RWPE1 (cell line): ENCODE results near the gene ASL.
"Not testable (repeated sequence)": the region's sequence is repeated elsewhere in the genome, so short reads cannot be mapped to it uniquely, and the experiment has no call there.

Source experiments
- CTCF ChIA-PET: fragments of 350-600 bp; sonication (Branson Sonifier 250); formaldehyde crosslinking; extraction: SDS; loops from one replicate; lab custom pipeline; 2021; lab: Yijun Ruan, JAX
- POLR2A ChIA-PET: fragments of 400-600 bp; formaldehyde crosslinking; extraction: SDS; loops from one replicate; lab custom pipeline; 2020; ENCODE audit warnings: antibody characterized with exemption; ENCODE audit not compliant: low non-redundant PET; lab: Yijun Ruan, JAX
- DNase-seq: peaks from one replicate; pipeline ENCODE4 v3.0.0; 2012; ENCODE audit warnings: low spot score
- H3K27ac ChIP-seq: fragments of 450-650 bp; 2 replicates; pipeline ENCODE4 v1.5.1; 2017
- TF ChIP-seq, protein P1 (sequence below): fragments of 450-650 bp; conservative IDR thresholded peaks from 2 replicates; pipeline ENCODE4 v1.5.1; 2017; ENCODE audit warnings: low read depth, mild to moderate bottlenecking

ASL gene

DNA sequence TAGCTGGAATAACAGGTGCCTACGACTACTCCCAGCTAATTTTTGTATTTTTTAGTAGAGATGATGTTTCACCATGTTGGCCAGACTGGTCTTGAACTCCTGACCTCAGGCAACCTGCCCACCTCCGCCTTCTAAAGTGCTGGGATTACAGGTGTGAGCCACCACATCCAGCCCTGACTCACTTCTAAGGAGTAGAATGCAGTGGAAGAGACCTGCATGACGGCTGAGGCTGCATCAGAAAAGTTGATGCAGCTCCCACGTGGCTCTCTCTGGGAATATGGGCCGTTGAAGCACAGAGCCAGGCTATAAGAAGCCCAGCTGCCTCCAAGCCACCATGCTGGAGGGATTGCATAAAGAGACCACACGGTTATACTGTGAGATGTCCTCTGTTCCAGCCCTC, 21.6 kb upstream of the ASL start:
- POLR2A ChIA-PET, result interaction anchor here (0.6 kb wide), 1 partner anchor 11 kb away, joined by 4 read pairs; no protein-coding TSS in a partner anchor
- TF ChIP-seq, protein P1, sequence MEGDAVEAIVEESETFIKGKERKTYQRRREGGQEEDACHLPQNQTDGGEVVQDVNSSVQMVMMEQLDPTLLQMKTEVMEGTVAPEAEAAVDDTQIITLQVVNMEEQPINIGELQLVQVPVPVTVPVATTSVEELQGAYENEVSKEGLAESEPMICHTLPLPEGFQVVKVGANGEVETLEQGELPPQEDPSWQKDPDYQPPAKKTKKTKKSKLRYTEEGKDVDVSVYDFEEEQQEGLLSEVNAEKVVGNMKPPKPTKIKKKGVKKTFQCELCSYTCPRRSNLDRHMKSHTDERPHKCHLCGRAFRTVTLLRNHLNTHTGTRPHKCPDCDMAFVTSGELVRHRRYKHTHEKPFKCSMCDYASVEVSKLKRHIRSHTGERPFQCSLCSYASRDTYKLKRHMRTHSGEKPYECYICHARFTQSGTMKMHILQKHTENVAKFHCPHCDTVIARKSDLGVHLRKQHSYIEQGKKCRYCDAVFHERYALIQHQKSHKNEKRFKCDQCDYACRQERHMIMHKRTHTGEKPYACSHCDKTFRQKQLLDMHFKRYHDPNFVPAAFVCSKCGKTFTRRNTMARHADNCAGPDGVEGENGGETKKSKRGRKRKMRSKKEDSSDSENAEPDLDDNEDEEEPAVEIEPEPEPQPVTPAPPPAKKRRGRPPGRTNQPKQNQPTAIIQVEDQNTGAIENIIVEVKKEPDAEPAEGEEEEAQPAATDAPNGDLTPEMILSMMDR, result no peak
- DNase-seq, result no peak
- H3K27ac ChIP-seq, result peak overlapping the region; percentile 53; the same call in 1 of the 2 replicates
- CTCF ChIA-PET, result no interaction called here

GRCh38 chr7:66055321-66055956, 20.2 kb upstream of the ASL start:
- POLR2A ChIA-PET, result no interaction called here
- TF ChIP-seq, protein P1, result no peak
- no peak overlapping the region for H3K27ac ChIP-seq
- CTCF ChIA-PET, result no interaction called here
- DNase-seq, result no peak

GRCh38 chr7:66060796-66061195, 14.8 kb upstream of the ASL start:
- CTCF ChIA-PET, result no interaction called here
- POLR2A ChIA-PET, result interaction anchor here (1.0 kb wide), 1 partner anchor 17 kb away, joined by 3 read pairs; no protein-coding TSS in a partner anchor
- DNase-seq, result no peak
- TF ChIP-seq, protein P1, result no peak
- no peak overlapping the region for H3K27ac ChIP-seq

GRCh38 chr7:66069732-66070131, 5.9 kb upstream of the ASL start:
- H3K27ac ChIP-seq, result no peak overlapping the region
- CTCF ChIA-PET, result interaction anchor here (1.2 kb wide), 1 partner anchor 39 kb away, joined by 5 read pairs; no protein-coding TSS in a partner anchor
- POLR2A ChIA-PET, result no interaction called here
- TF ChIP-seq, protein P1, result no peak
- no peak for DNase-seq

GRCh38 chr7:66070222-66070621, 5.4 kb upstream of the ASL start:
- TF ChIP-seq, protein P1, result no peak
- ChIA-PET CTCF (interaction anchor here (1.2 kb wide), 1 partner anchor 39 kb away, joined by 5 read pairs; no protein-coding TSS in a partner anchor), POLR2A (no interaction called here)
- DNase-seq, result no peak
- no peak overlapping the region for H3K27ac ChIP-seq

- ChIA-PET CTCF (interaction anchor here (0.6 to 1.8 kb wide), 5 partner anchors 9 to 927 kb away, joined by 3 to 9 read pairs (median 3); no protein-coding TSS in a partner anchor), POLR2A (interaction anchor here (0.5 kb wide), 1 partner anchor 36 kb away, joined by 5 read pairs; no protein-coding TSS in a partner anchor)
- DNase-seq, H3K27ac ChIP-seq: not testable (repeated sequence)
Measured at GRCh38 chr7:66072208-66072607, 3.4 kb upstream of the ASL start.
